ENCODE results near the gene KDM8.

- TF ChIP-seq CTCF (IDR thresholded peaks at IDR 0.05) (no peak), ZFX (IDR thresholded peaks at IDR 0.05; ENCODE audit: borderline replicate concordance) (no peak)
Measured at GRCh38 chr16:27259710-27260109, 56.4 kb downstream of the KDM8 start.

All from 22Rv1 (cell line).